Mesenchymal stem cell (in vitro differentiated cells and primary cell): ENCODE results near the gene PGC.

Experiments
- DNase-seq: peaks from one replicate; pipeline ENCODE4 v3.0.0-alpha.2; 2013
- H2AFZ ChIP-seq: one replicate; pipeline ENCODE4 v1.6.1; 2013; ENCODE audit warnings: low read depth, mild to moderate bottlenecking, control low read depth, inconsistent platforms, low read length, moderate library complexity
- H2AK5ac ChIP-seq: 2 replicates; pipeline ENCODE4 v1.6.1; 2013; ENCODE audit warnings: low read length, moderate library complexity, mild to moderate bottlenecking, inconsistent platforms; ENCODE audit not compliant: severe bottlenecking
- H2BK120ac ChIP-seq: one replicate; pipeline ENCODE4 v1.6.1; 2013; ENCODE audit warnings: low read depth, mild to moderate bottlenecking, inconsistent platforms, low read length, moderate library complexity
- H2BK12ac ChIP-seq, 2 experiments: one replicate each; pipeline ENCODE4 v1.6.1; 2013; ENCODE audit warnings: inconsistent platforms in 2 of 2, low read length in 2 of 2, mild to moderate bottlenecking in 2 of 2, moderate library complexity in 2 of 2, control low read depth in 1 of 2
- H2BK15ac ChIP-seq: one replicate; pipeline ENCODE4 v1.6.1; 2013; ENCODE audit warnings: mild to moderate bottlenecking, low read depth, inconsistent platforms; ENCODE audit not compliant: poor library complexity, severe bottlenecking
- H2BK5ac ChIP-seq: 2 replicates; pipeline ENCODE4 v1.6.1; 2013; ENCODE audit warnings: low read depth, mild to moderate bottlenecking, low read length, control low read depth, inconsistent platforms; ENCODE audit not compliant: poor library complexity, severe bottlenecking
- H3K14ac ChIP-seq, 2 experiments: one replicate each; pipeline ENCODE4 v1.6.1; 2013; ENCODE audit warnings: inconsistent platforms in 2 of 2, low read length in 2 of 2, control low read depth in 1 of 2, mild to moderate bottlenecking in 1 of 2, moderate library complexity in 1 of 2
- H3K18ac ChIP-seq, 2 experiments: one replicate each; pipeline ENCODE4 v1.6.1; 2013; ENCODE audit warnings: inconsistent platforms in 2 of 2, low read length in 2 of 2, control low read depth in 1 of 2, low read depth in 1 of 2, mild to moderate bottlenecking in 1 of 2
- H3K23ac ChIP-seq, 2 experiments: one replicate each; pipeline ENCODE4 v1.6.1; 2013; ENCODE audit warnings: inconsistent platforms in 2 of 2, low read length in 2 of 2, mild to moderate bottlenecking in 2 of 2, moderate library complexity in 2 of 2, control low read depth in 1 of 2
- H3K27ac ChIP-seq: 2 replicates; pipeline ENCODE4 v1.5.1; 2013; ENCODE audit warnings: mild to moderate bottlenecking, moderate library complexity, low read length, control low read depth, inconsistent platforms; ENCODE audit not compliant: poor library complexity, severe bottlenecking
- H3K27me3 ChIP-seq, 2 experiments: 2 replicates each; pipeline versions ENCODE4 v1.6.1 to v1.7.0; 2013; ENCODE audit warnings: low read length in 2 of 2, mild to moderate bottlenecking in 2 of 2, moderate library complexity in 2 of 2, control low read depth in 1 of 2, inconsistent platforms in 1 of 2; ENCODE audit not compliant: control insufficient read depth in 1 of 2, insufficient read depth in 1 of 2
- H3K36me3 ChIP-seq, 2 experiments: 2 replicates each; pipeline versions ENCODE4 v1.6.1 to v1.7.0; 2013; ENCODE audit warnings: low read length in 2 of 2, control low read depth in 1 of 2, inconsistent platforms in 1 of 2, low read depth in 1 of 2, mild to moderate bottlenecking in 1 of 2; ENCODE audit not compliant: insufficient read depth in 2 of 2, control insufficient read depth in 1 of 2
- H3K4ac ChIP-seq, 2 experiments: one replicate each; pipeline ENCODE4 v1.6.1; 2013; ENCODE audit warnings: inconsistent platforms in 2 of 2, low read length in 2 of 2, mild to moderate bottlenecking in 2 of 2, moderate library complexity in 2 of 2, control low read depth in 1 of 2, low read depth in 1 of 2
- H3K4me1 ChIP-seq: 2 replicates; pipeline ENCODE4 v1.6.1; 2013; ENCODE audit warnings: low read depth, low read length, control low read depth; ENCODE audit not compliant: control insufficient read depth, insufficient read depth
- H3K4me2 ChIP-seq: 2 replicates; pipeline ENCODE4 v1.6.1; 2013; ENCODE audit warnings: low read length, mild to moderate bottlenecking, inconsistent platforms; ENCODE audit not compliant: poor library complexity, severe bottlenecking
- H3K4me3 ChIP-seq, 2 experiments: 2 replicates each; pipeline versions ENCODE4 v1.5.1 to v1.7.0; 2013; ENCODE audit warnings: low read length in 2 of 2, mild to moderate bottlenecking in 2 of 2, control low read depth in 1 of 2, low read depth in 1 of 2; ENCODE audit not compliant: insufficient read depth in 1 of 2
- H3K79me1 ChIP-seq: replicated peaks from 2 replicates; pipeline ENCODE4 v1.6.1; 2013; ENCODE audit warnings: mild to moderate bottlenecking, control low read depth, low read length, inconsistent platforms; ENCODE audit not compliant: poor library complexity, severe bottlenecking
- H3K9ac ChIP-seq: 2 replicates; pipeline ENCODE4 v1.7.0; 2013; ENCODE audit warnings: mild to moderate bottlenecking, low read length, moderate library complexity
- H3K9me3 ChIP-seq: 2 replicates; pipeline ENCODE4 v1.7.0; 2013; ENCODE audit warnings: mild to moderate bottlenecking, low read length; ENCODE audit not compliant: control insufficient read depth
- H4K8ac ChIP-seq: one replicate; pipeline ENCODE4 v1.6.1; 2013; ENCODE audit warnings: inconsistent platforms, mild to moderate bottlenecking, low read length, moderate library complexity
- H4K91ac ChIP-seq: one replicate; pipeline ENCODE4 v1.6.1; 2013; ENCODE audit warnings: mild to moderate bottlenecking, low read length, inconsistent platforms
- WGBS: methylation state at CpG from one replicate; pipeline ENCODE4 v1.1.7; 2013; ENCODE audit warnings: mixed read lengths; 5-methylcytosine and 5-hydroxymethylcytosine counted together

Gene PGC

DNA sequence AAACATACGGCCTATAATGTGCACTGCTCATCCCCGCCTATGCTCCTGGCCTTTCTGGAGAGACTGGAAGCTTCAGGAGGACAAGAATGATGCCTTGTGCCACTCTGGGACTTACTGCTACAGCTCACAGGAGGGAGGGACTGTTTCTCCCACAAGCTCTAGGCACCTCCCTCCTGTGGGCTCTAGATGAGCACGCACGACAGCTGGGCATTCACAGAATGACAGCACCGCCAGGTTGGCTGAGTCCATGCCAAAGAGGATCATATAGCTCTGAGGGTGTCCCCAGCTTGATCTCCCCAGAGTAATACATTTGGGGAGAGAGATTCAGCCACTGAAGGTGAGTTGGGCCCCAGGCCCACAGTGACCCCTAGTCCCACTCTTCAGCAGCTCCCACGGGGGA, 10.1 kb upstream of the PGC start:
- H2AFZ ChIP-seq = no peak overlapping the region
- peaks cover 11 to 41% of the 10 kb centered on the region in 2 experiments for H3K27me3 ChIP-seq
- H3K4me2 ChIP-seq = no peak overlapping the region
- no peaks in the 10 kb centered on the region for H3K36me3 ChIP-seq
- H3K27ac ChIP-seq = no peak overlapping the region
- no peak overlapping the region for H2BK120ac ChIP-seq
- no peak overlapping the region for H3K18ac ChIP-seq
- no peak overlapping the region for H3K14ac ChIP-seq
- H3K23ac ChIP-seq = no peak overlapping the region
- DNase-seq = no peak
- peaks cover 5% of the 10 kb centered on the region for H3K4me1 ChIP-seq
- WGBS = 92% methylated on average over 6 of the region's 6 CpGs
- no peaks in the 10 kb centered on the region for H3K9me3 ChIP-seq
- no peak overlapping the region for H4K91ac ChIP-seq
- no peak overlapping the region for H2AK5ac ChIP-seq
- H2BK15ac ChIP-seq = no peak overlapping the region
- no peak overlapping the region for H2BK5ac ChIP-seq
- no peak overlapping the region for H2BK12ac ChIP-seq
- no peak overlapping the region for H3K9ac ChIP-seq
- H3K79me1 ChIP-seq = no peaks in the 10 kb centered on the region
- no peak overlapping the region for H3K4me3 ChIP-seq
- H3K4ac ChIP-seq = no peak overlapping the region
- no peak overlapping the region for H4K8ac ChIP-seq

DNA sequence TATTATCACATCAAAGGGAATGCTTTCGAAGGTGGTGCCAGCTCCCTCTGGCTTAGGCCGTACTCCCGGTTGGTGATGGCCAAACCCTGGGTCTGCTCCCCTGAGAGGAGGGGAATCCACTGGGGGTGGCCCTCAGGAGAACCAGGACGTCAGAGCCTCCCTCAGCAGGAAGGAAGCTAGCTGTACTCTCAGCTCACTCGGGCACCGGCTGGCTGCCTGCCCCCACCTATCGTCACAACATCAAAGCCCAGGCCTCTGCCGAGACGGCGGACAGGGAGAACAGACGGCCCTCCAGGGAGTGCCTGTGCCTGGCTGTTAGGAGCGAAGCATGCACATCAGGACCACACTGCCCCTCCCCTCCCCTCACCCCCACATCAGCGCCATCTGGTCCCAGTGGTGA, 9.2 kb upstream of the PGC start:
- 79% methylated on average over 13 of the region's 13 CpGs for WGBS

DNA sequence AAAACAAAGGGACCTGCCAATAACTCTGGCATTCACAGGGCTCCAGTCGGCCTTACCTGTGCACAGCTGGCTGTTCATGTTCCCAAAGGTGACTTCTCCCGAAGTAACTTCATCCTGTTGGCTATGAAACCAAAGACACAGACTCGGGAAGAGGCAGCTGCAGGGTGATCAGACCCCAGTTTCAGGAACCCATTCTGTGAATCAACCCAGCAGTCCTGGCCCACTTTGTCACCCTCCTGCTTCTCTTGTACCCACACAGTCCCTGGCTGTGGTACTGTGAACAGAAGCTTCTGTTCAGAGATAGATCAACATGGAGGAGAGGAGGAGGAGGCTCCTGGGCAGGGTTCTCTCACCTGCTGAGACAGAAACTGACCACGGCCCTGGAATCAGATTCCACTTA, 8.7 kb upstream of the PGC start:
- H2BK12ac ChIP-seq = no peak overlapping the region
- H3K14ac ChIP-seq = no peak overlapping the region
- H2AFZ ChIP-seq = no peak overlapping the region
- H2AK5ac ChIP-seq = no peak overlapping the region
- peaks cover 5% of the 10 kb centered on the region for H3K4me1 ChIP-seq
- H3K9me3 ChIP-seq = no peaks in the 10 kb centered on the region
- H3K27ac ChIP-seq = no peak overlapping the region
- no peak overlapping the region for H3K4ac ChIP-seq
- H3K18ac ChIP-seq = no peak overlapping the region
- H3K4me2 ChIP-seq = no peak overlapping the region
- H2BK15ac ChIP-seq = no peak overlapping the region
- no peak overlapping the region for H3K23ac ChIP-seq
- no peaks in the 10 kb centered on the region for H3K36me3 ChIP-seq
- H3K27me3 ChIP-seq = peaks cover 11 to 41% of the 10 kb centered on the region in 2 experiments
- no peak overlapping the region for H3K4me3 ChIP-seq
- H4K8ac ChIP-seq = no peak overlapping the region
- H3K79me1 ChIP-seq = no peaks in the 10 kb centered on the region
- H4K91ac ChIP-seq = no peak overlapping the region
- no peak overlapping the region for H2BK5ac ChIP-seq
- no peak overlapping the region for H2BK120ac ChIP-seq
- H3K9ac ChIP-seq = no peak overlapping the region
- DNase-seq = no peak
- whole genome bisulfite sequencing = 84% methylated on average over 4 of the region's 4 CpGs

More for the DNA sequence above, 9.2 kb upstream of the PGC start:
- H3K9ac ChIP-seq = no peak overlapping the region
- no peaks in the 10 kb centered on the region for H3K9me3 ChIP-seq
- H2BK5ac ChIP-seq = no peak overlapping the region
- H3K79me1 ChIP-seq = no peaks in the 10 kb centered on the region
- H3K4me1 ChIP-seq = peaks cover 5% of the 10 kb centered on the region
- no peak overlapping the region for H3K14ac ChIP-seq
- H3K4me2 ChIP-seq = no peak overlapping the region
- H2AFZ ChIP-seq = no peak overlapping the region
- no peak overlapping the region for H4K8ac ChIP-seq
- no peak overlapping the region for H3K23ac ChIP-seq
- no peak overlapping the region for H2BK15ac ChIP-seq
- H3K36me3 ChIP-seq = no peaks in the 10 kb centered on the region
- no peak overlapping the region for H2BK12ac ChIP-seq
- H3K4me3 ChIP-seq = no peak overlapping the region
- DNase-seq = no peak
- H3K27me3 ChIP-seq = peaks cover 11 to 41% of the 10 kb centered on the region in 2 experiments
- no peak overlapping the region for H2AK5ac ChIP-seq
- H3K4ac ChIP-seq = no peak overlapping the region
- no peak overlapping the region for H3K18ac ChIP-seq
- no peak overlapping the region for H2BK120ac ChIP-seq
- H4K91ac ChIP-seq = no peak overlapping the region
- no peak overlapping the region for H3K27ac ChIP-seq

DNA sequence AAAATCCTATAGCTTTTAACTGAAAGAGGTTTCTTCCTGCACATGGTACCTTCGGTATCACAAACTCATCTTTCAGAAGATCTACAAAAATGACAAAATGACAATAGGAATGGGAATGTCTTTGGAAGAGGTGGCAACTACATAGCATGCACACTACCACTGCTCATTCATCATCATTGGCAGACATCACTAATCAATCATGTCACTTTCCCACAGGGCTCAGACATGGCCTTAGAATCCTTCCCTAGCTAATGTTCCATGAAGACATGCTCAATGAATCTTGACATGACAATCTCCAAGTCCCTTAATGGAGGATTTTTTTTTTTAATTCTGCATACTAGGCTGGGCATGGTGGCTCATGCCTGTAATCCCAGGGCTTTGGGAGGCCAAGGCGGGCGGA, 3.2 kb upstream of the PGC start:
- no peak overlapping the region for H3K14ac ChIP-seq
- no peak overlapping the region for H2AK5ac ChIP-seq
- no peak overlapping the region for H2BK5ac ChIP-seq
- no peak overlapping the region for H3K27ac ChIP-seq
- no peaks in the 10 kb centered on the region for H3K36me3 ChIP-seq
- H2BK15ac ChIP-seq = no peak overlapping the region
- H2AFZ ChIP-seq = no peak overlapping the region
- no peak overlapping the region for H4K8ac ChIP-seq
- no peak overlapping the region for H3K4me2 ChIP-seq
- no peak overlapping the region for H2BK12ac ChIP-seq
- no peak overlapping the region for H3K4ac ChIP-seq
- WGBS = 92% methylated on average over 2 of the region's 3 CpGs
- no peak overlapping the region for H3K4me3 ChIP-seq
- no peak for DNase-seq
- H3K23ac ChIP-seq = no peak overlapping the region
- H3K9me3 ChIP-seq = no peaks in the 10 kb centered on the region
- H3K27me3 ChIP-seq = peaks cover 19 to 36% of the 10 kb centered on the region in 2 experiments
- H3K79me1 ChIP-seq = no peaks in the 10 kb centered on the region
- H2BK120ac ChIP-seq = no peak overlapping the region
- H3K9ac ChIP-seq = no peak overlapping the region
- H3K18ac ChIP-seq = no peak overlapping the region
- H3K4me1 ChIP-seq = no peaks in the 10 kb centered on the region
- no peak overlapping the region for H4K91ac ChIP-seq
